ENCODE measurements around the gene NDOR1. TPM values are rescaled to one million over a fixed set of nuclear protein-coding genes. Genes with fewer than 3 reads are reported as not detected.
"Not testable (repeated sequence)": the region's sequence is repeated elsewhere in the genome, so short reads cannot be mapped to it uniquely, and the experiment has no call there.

The NDOR1 gene
- polyA plus RNA-seq, 3 donors, result 4.4 to 26.9 (median 5.2) TPM

DNA sequence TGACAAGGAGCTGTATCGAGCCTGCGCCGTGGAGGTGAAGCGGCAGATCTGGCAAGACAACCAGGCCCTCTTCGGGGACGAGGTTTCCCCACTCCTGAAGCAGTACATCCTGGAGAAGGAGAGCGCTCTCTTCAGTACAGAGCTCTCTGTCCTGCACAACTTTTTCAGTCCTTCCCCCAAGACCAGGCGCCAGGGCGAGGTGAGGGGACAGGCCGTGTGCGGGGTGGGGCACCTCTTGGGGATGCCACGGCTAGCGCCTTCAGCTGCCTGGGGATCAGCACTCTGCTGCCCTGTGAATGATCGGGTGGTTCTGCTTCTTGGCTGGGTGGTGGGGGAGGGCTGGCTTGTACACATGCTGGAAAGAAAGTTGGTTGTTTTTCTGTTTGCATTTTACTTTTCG, 51.4 kb downstream of the NDOR1 start:
- intact Hi-C loops (cut with micrococcal nuclease), result no loop called here
- no peak for TF ChIP-seq CTCF (IDR thresholded peaks at IDR 0.05)
- H3K36me3 Mint-ChIP-seq, result peaks cover 19 to 40% of the 10 kb centered on the region in 2 donors
- H3K4me1 Mint-ChIP-seq, result peaks cover 18% of the 10 kb centered on the region
- H3K9me3 Mint-ChIP-seq, result peaks cover 0 to 3% (median 0%) of the 10 kb centered on the region in 7 donors
- no peak for DNase-seq
- H3K27me3 ChIP-seq (ENCODE audit: control insufficient read depth in 2 of 2, insufficient read depth in 2 of 2, low read length in 2 of 2), result no peaks in the 10 kb centered on the region
- H3K4me1 ChIP-seq (ENCODE audit: control insufficient read depth in 1 of 2, insufficient read depth in 2 of 2, low read length in 2 of 2), result peaks cover 19 to 27% of the 10 kb centered on the region in 2 donors
- H3K9ac ChIP-seq (ENCODE audit: insufficient read depth, low read length, poor library complexity, severe bottlenecking), result no peak overlapping the region
- H3K9me3 ChIP-seq (replicated peaks in 1 of 2; ENCODE audit: control insufficient read depth in 1 of 2, insufficient read depth in 1 of 2, low read length in 2 of 2), result no peaks in the 10 kb centered on the region
- peaks cover 0 to 6% (median 6%) of the 10 kb centered on the region in 3 donors for H3K27me3 Mint-ChIP-seq (ENCODE audit: low read depth in 3 of 3)
- H2AFZ ChIP-seq (ENCODE audit: insufficient read depth, low read depth, low read length, poor library complexity, severe bottlenecking), result no peak overlapping the region
- peaks cover 25% of the 10 kb centered on the region for H4K20me1 ChIP-seq (ENCODE audit: insufficient read depth, low read length)
- H3K27ac Mint-ChIP-seq, result peak overlapping the region in 1 of 7 donors; percentile 28
- peaks cover 19% of the 10 kb centered on the region for H3K79me2 ChIP-seq (ENCODE audit: insufficient read depth, low read length)
- 96% methylated on average over 9 of the region's 15 CpGs for WGBS (ENCODE audit: insufficient coverage)
- no peak overlapping the region for H3K27ac ChIP-seq (ENCODE audit: low read depth in 1 of 2, low read length in 2 of 2)
- H3K36me3 ChIP-seq (replicated peaks in 1 of 2; ENCODE audit: control insufficient read depth in 1 of 2, insufficient read depth in 2 of 2, low read length in 2 of 2), result peaks cover 12 to 21% of the 10 kb centered on the region in 2 donors
- H3K4me3 Mint-ChIP-seq, result no peak overlapping the region
- peak overlapping the region; percentile 98 for H3K4me2 ChIP-seq (replicated peaks; ENCODE audit: extremely low read depth, low read length, poor library complexity, severe bottlenecking)
- H3K4me3 ChIP-seq (replicated peaks in 1 of 3; ENCODE audit: low read depth in 2 of 3, low read length in 3 of 3), result no peak overlapping the region

- not testable (repeated sequence) for H3K4me3 Mint-ChIP-seq; H3K27me3 ChIP-seq (ENCODE audit: control insufficient read depth in 2 of 2, insufficient read depth in 2 of 2, low read length in 2 of 2)
- WGBS (ENCODE audit: insufficient coverage), result 100% methylated on average over 3 of the region's 15 CpGs
Observed at GRCh38 chr9:137262173-137262908, 56.8 kb downstream of the NDOR1 start.

More at GRCh38 chr9:137262173-137262908, 56.8 kb downstream of the NDOR1 start:
- H3K9me3 ChIP-seq (replicated peaks in 1 of 2; ENCODE audit: control insufficient read depth in 1 of 2, insufficient read depth in 1 of 2, low read length in 2 of 2); intact Hi-C loops (cut with micrococcal nuclease); H3K4me1 ChIP-seq (ENCODE audit: control insufficient read depth in 1 of 2, insufficient read depth in 2 of 2, low read length in 2 of 2); H3K9ac ChIP-seq (ENCODE audit: insufficient read depth, low read length, poor library complexity, severe bottlenecking); H3K27ac Mint-ChIP-seq; H3K4me3 ChIP-seq (replicated peaks in 1 of 3; ENCODE audit: low read depth in 2 of 3, low read length in 3 of 3); H3K9me3 Mint-ChIP-seq; H2AFZ ChIP-seq (ENCODE audit: insufficient read depth, low read depth, low read length, poor library complexity, severe bottlenecking); DNase-seq; H3K27me3 Mint-ChIP-seq (ENCODE audit: low read depth in 3 of 3); H3K27ac ChIP-seq (ENCODE audit: low read depth in 1 of 2, low read length in 2 of 2); H3K4me1 Mint-ChIP-seq; H3K4me2 ChIP-seq (replicated peaks; ENCODE audit: extremely low read depth, low read length, poor library complexity, severe bottlenecking); H3K79me2 ChIP-seq (ENCODE audit: insufficient read depth, low read length): not testable (repeated sequence)
- Histone ChIP-seq H4K20me1 (ENCODE audit: insufficient read depth, low read length) (peaks cover 24% of the 10 kb centered on the region), H3K36me3 (replicated peaks in 1 of 2; ENCODE audit: control insufficient read depth in 1 of 2, insufficient read depth in 2 of 2, low read length in 2 of 2) (peaks cover 42 to 55% of the 10 kb centered on the region in 2 donors)
- TF ChIP-seq CTCF (IDR thresholded peaks at IDR 0.05), result peak; percentile 59
- H3K36me3 Mint-ChIP-seq, result peaks cover 31 to 73% of the 10 kb centered on the region in 2 donors

All from CD14-positive monocyte (primary cell).